GM12892 (cell line): ENCODE measurements around the gene PLS3.
A peak's percentile ranks its signal among the peaks of the same experiment; 100 is the strongest.

Source experiments
- DNase-seq: peaks from one replicate; pipeline ENCODE4 v3.0.0; 2011; ENCODE audit not compliant: insufficient read length
- FAIRE-seq: peaks from 2 replicates; lab custom pipeline; 2011; peaks lifted over from hg19 to GRCh38; lab: Jason Lieb, UNC
- POLR2A ChIP-seq: IDR thresholded peaks from 2 replicates; pipeline ENCODE4 v1.6.1; 2011; ENCODE audit warnings: low read depth, low read length, control low read depth
- POLR2AphosphoS5 ChIP-seq: IDR thresholded peaks from 2 replicates; pipeline ENCODE4 v1.6.1; 2011; ENCODE audit warnings: low read depth, low read length, control low read depth
- TAF1 ChIP-seq: IDR thresholded peaks from 2 replicates; pipeline ENCODE4 v1.6.1; 2011; ENCODE audit warnings: low read depth, mild to moderate bottlenecking, control low read depth, low read length, borderline replicate concordance

Gene PLS3

GRCh38 chrX:115687595-115687994 is 126.6 kb downstream of the PLS3 start:
- TF ChIP-seq POLR2A (no peak), POLR2AphosphoS5 (no peak), TAF1 (no peak)
- DNase-seq: no peak
- FAIRE-seq: no peak

GRCh38 chrX:115689931-115690330 is 129.0 kb downstream of the PLS3 start:
- TF ChIP-seq POLR2A (no peak), TAF1 (no peak), POLR2AphosphoS5 (no peak)
- no peak for DNase-seq
- FAIRE-seq: no peak

GRCh38 chrX:115690511-115691216 is 129.7 kb downstream of the PLS3 start:
- peak; percentile 89 for FAIRE-seq
- peak; percentile 13 for DNase-seq
- TF ChIP-seq TAF1 (no peak), POLR2AphosphoS5 (no peak)

- TF ChIP-seq TAF1 (no peak), POLR2AphosphoS5 (no peak), POLR2A (no peak)
- DNase-seq (no peak), FAIRE-seq (no peak)
These were observed 132.5 kb downstream of the PLS3 start for GRCh38 chrX:115693476-115693875.

GRCh38 chrX:115694028-115694427 is 133.1 kb downstream of the PLS3 start:
- no peak for TF ChIP-seq TAF1
- no peak for TF ChIP-seq POLR2A
- TF ChIP-seq POLR2AphosphoS5: no peak
- DNase-seq (no peak), FAIRE-seq (no peak)

GRCh38 chrX:115696039-115696438 is 135.1 kb downstream of the PLS3 start:
- TF ChIP-seq TAF1: no peak
- DNase-seq (no peak), FAIRE-seq (no peak)

GRCh38 chrX:115696939-115697338 is 136.0 kb downstream of the PLS3 start:
- DNase-seq: no peak
- no peak for FAIRE-seq

GRCh38 chrX:115697806-115698205 is 136.8 kb downstream of the PLS3 start:
- DNase-seq (no peak), FAIRE-seq (no peak)
- no peak for TF ChIP-seq POLR2A

More at GRCh38 chrX:115696939-115697338, 136.0 kb downstream of the PLS3 start:
- TF ChIP-seq TAF1 (no peak), POLR2AphosphoS5 (no peak), POLR2A (no peak)
